ENCODE results near the gene BORCS8. TPM values are rescaled to one million over a fixed set of nuclear protein-coding genes. Genes with fewer than 3 reads are reported as not detected.
"Not testable (repeated sequence)": the region's sequence is repeated elsewhere in the genome, so short reads cannot be mapped to it uniquely, and the experiment has no call there.

Gene BORCS8
- total and polyA plus RNA-seq, 9 donors, result 5.4 to 19.0 (median 15.0) TPM

DNA sequence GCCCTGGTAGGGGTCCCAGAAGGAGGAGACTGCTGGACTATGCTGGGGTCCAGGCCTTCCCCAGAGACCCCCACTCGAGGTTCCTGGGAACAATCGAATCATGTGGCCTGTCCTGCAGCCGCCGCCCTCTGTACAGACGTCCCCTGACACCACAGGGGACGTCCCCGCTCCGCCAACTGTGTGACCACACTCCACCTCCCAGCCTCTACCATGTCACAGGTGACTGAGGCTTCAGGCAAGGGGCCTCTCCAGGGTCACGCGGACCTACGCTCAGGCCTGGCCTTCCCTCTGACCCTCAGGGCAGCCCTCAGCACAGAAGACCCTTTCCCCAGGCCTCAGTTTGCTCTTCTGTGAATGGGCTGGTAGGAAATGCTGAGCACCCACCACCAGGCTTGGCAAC is 40.5 kb downstream of the BORCS8 start:
- H3K36me3 ChIP-seq, result no peaks in the 10 kb centered on the region
- H3K4me1 ChIP-seq (ENCODE audit: insufficient read depth), result no peaks in the 10 kb centered on the region
- no peak for DNase-seq
- H3K27me3 ChIP-seq, result no peaks in the 10 kb centered on the region
- 81 to 84% (median 83%) methylated on average over 11 of the region's 11 CpGs for WGBS, 3 donors
- no peak overlapping the region for H3K4me3 ChIP-seq
- no peaks in the 10 kb centered on the region for H3K9me3 ChIP-seq
- intact Hi-C loops (cut with DNase I), result no loop called here
- TF ChIP-seq, protein P1, sequence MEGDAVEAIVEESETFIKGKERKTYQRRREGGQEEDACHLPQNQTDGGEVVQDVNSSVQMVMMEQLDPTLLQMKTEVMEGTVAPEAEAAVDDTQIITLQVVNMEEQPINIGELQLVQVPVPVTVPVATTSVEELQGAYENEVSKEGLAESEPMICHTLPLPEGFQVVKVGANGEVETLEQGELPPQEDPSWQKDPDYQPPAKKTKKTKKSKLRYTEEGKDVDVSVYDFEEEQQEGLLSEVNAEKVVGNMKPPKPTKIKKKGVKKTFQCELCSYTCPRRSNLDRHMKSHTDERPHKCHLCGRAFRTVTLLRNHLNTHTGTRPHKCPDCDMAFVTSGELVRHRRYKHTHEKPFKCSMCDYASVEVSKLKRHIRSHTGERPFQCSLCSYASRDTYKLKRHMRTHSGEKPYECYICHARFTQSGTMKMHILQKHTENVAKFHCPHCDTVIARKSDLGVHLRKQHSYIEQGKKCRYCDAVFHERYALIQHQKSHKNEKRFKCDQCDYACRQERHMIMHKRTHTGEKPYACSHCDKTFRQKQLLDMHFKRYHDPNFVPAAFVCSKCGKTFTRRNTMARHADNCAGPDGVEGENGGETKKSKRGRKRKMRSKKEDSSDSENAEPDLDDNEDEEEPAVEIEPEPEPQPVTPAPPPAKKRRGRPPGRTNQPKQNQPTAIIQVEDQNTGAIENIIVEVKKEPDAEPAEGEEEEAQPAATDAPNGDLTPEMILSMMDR (IDR thresholded peaks at IDR 0.05), result no peak
- no peak for TF ChIP-seq EP300 (IDR thresholded peaks at IDR 0.05)
- no peak for TF ChIP-seq POLR2A (IDR thresholded peaks at IDR 0.05)
- no peak overlapping the region for H3K27ac ChIP-seq

DNA sequence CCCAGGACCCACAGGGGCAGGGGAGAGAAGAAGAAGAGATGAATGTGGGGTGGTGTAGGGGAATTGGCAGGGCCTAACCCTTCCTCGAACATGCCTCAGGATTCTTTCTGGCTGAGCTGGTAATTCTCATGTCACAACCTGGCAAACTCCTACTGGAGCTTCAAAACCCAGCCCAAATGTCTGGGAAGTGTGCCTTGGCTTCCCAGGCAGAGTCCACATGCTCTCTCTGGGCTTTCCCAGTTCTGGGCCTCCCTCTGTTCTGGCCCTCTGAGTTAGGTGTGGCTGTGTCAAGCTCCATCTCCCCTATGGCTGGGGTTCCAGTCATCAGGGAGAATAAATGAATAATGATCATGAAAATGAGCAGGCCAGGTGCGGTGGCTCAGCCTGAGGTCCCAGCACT is 42.5 kb downstream of the BORCS8 start:
- Histone ChIP-seq H3K27ac (no peak overlapping the region), H3K4me1 (ENCODE audit: insufficient read depth) (no peaks in the 10 kb centered on the region), H3K36me3 (no peaks in the 10 kb centered on the region), H3K9me3 (no peaks in the 10 kb centered on the region), H3K4me3 (no peak overlapping the region), H3K27me3 (no peaks in the 10 kb centered on the region)
- TF ChIP-seq, protein P1 (IDR thresholded peaks at IDR 0.05), result no peak
- TF ChIP-seq EP300 (IDR thresholded peaks at IDR 0.05) (no peak), POLR2A (IDR thresholded peaks at IDR 0.05) (no peak)
- WGBS, 3 donors, result 77 to 87% (median 84%) methylated on average over 2 of the region's 2 CpGs
- intact Hi-C loops (cut with DNase I), result loop anchor here in 2 of 4 donors (5.0 to 10.0 kb wide), 4 partner anchors 95 to 345 kb away; no protein-coding TSS in a partner anchor
- no peak for DNase-seq

DNA sequence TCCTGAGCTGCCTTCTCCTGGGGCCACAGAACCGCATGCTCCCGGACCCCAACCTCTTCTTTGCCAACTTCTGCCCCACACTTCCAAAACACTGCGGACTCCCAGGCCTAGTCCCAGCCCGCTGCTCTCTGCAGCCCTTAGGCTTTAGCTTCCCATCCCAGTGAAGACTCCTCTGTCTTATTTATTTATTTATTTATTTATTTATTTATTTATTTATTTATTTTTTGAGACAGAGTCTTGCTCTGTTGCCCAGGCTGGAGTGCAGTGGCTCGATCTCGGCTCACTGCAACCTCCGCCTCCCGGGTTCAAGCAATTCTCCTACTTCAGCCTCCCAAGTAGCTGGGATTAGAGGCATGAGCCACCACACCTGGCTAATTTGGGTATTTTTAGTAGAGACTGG is 43.4 kb downstream of the BORCS8 start:
- not testable (repeated sequence) for H3K4me3 ChIP-seq
- WGBS, 3 donors, result 94 to 97% (median 95%) methylated on average over 8 of the region's 8 CpGs
- intact Hi-C loops (cut with DNase I), result loop anchor here in 2 of 4 donors (5.0 to 10.0 kb wide), 4 partner anchors 94 to 346 kb away; no protein-coding TSS in a partner anchor

DNA sequence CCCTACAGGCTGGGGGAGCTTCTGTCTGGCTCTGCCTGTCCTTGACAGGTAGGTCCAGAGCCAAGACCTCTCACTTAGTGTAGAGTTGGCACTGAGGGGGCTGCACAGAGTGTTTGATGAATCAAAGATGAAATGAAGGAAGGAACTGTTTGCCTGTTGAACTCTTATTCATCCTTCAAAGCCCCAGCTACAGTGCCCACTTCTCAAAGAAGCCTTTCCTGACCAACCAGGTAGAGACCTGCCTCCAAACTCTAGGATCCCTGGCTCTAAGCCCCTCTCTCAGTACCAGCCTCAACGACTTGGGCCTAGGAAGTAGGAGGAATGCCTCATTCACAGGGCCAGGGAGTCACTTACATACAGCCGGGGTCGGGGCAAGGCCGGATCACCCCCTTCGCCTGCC is 44.6 kb downstream of the BORCS8 start:
- Histone ChIP-seq H3K36me3 (no peaks in the 10 kb centered on the region), H3K27me3 (no peaks in the 10 kb centered on the region), H3K27ac (no peak overlapping the region), H3K4me1 (ENCODE audit: insufficient read depth) (no peaks in the 10 kb centered on the region), H3K9me3 (no peaks in the 10 kb centered on the region), H3K4me3 (no peak overlapping the region)
- DNase-seq, result no peak
- TF ChIP-seq, protein P1 (IDR thresholded peaks at IDR 0.05), result no peak
- TF ChIP-seq EP300 (IDR thresholded peaks at IDR 0.05) (no peak), POLR2A (IDR thresholded peaks at IDR 0.05) (no peak)
- WGBS, 3 donors, result 93 to 95% (median 93%) methylated on average over 5 of the region's 5 CpGs
- intact Hi-C loops (cut with DNase I), result loop anchor here in 2 of 4 donors (5.0 to 10.0 kb wide), 4 partner anchors 93 to 347 kb away; no protein-coding TSS in a partner anchor

More for the DNA sequence above, 43.4 kb downstream of the BORCS8 start:
- H3K9me3 ChIP-seq; H3K27me3 ChIP-seq; H3K27ac ChIP-seq; H3K4me1 ChIP-seq (ENCODE audit: insufficient read depth); DNase-seq; H3K36me3 ChIP-seq: not testable (repeated sequence)

DNA sequence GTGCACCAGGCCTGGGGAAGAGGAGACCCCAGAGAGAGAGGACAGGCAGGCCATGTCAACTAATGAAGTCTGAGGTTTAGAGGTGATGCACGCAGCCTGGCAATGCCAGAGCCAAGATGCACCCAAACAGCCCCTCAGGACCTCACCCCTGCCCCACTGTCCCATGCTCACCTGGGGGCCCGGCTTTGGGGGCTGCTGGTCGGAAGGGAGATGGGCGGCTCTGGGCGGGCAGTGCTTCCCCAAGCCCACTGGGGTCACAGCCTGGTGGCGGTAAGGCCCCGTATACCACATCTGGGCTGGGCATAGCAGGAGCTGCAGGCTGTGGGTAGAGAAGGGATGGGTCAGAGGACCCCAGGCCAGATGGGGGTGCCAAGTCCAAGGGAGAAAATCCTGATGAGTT is 45.1 kb downstream of the BORCS8 start:
- intact Hi-C loops (cut with DNase I), result loop anchor here in 2 of 4 donors (5.0 to 10.0 kb wide), 4 partner anchors 92 to 348 kb away; no protein-coding TSS in a partner anchor
- Histone ChIP-seq H3K27ac (no peak overlapping the region), H3K36me3 (no peaks in the 10 kb centered on the region), H3K27me3 (no peaks in the 10 kb centered on the region), H3K4me1 (ENCODE audit: insufficient read depth) (no peaks in the 10 kb centered on the region), H3K4me3 (no peak overlapping the region), H3K9me3 (no peaks in the 10 kb centered on the region)
- DNase-seq, result no peak
- TF ChIP-seq POLR2A (IDR thresholded peaks at IDR 0.05), result no peak
- TF ChIP-seq, protein P1 (IDR thresholded peaks at IDR 0.05), result no peak
- no peak for TF ChIP-seq EP300 (IDR thresholded peaks at IDR 0.05)
- 90 to 95% (median 94%) methylated on average over 7 of the region's 7 CpGs for WGBS, 3 donors

All from ovary (tissue), 9 donors.